ENCODE results near the gene OR6S1.
"Not testable (repeated sequence)": the region's sequence is repeated elsewhere in the genome, so short reads cannot be mapped to it uniquely, and the experiment has no call there.

Gene OR6S1

GRCh38 chr14:20656274-20656673, 14.8 kb upstream of the OR6S1 start:
- Histone ChIP-seq H3K27me3 (ENCODE audit: insufficient read depth, low read depth, severe bottlenecking) (peaks cover 88% of the 10 kb centered on the region), H3K4me3 (ENCODE audit: low read depth, low read length) (no peak overlapping the region), H3K36me3 (no peaks in the 10 kb centered on the region), H3K27ac (no peak overlapping the region), H3K9me3 (ENCODE audit: severe bottlenecking) (peaks cover 2% of the 10 kb centered on the region)
- DNase-seq, result no peak
- TF ChIP-seq CTCF (IDR thresholded peaks at IDR 0.05; ENCODE audit: low read depth, low read length), result no peak

- Histone ChIP-seq H3K36me3 (no peaks in the 10 kb centered on the region), H3K27me3 (ENCODE audit: insufficient read depth, low read depth, severe bottlenecking) (peaks cover 87% of the 10 kb centered on the region), H3K4me3 (ENCODE audit: low read depth, low read length) (no peak overlapping the region), H3K27ac (no peak overlapping the region), H3K9me3 (ENCODE audit: severe bottlenecking) (peaks cover 2% of the 10 kb centered on the region)
- no peak for TF ChIP-seq CTCF (IDR thresholded peaks at IDR 0.05; ENCODE audit: low read depth, low read length)
- DNase-seq, result no peak
These were observed 14.4 kb upstream of the OR6S1 start for GRCh38 chr14:20655851-20656250.

- Histone ChIP-seq H3K4me3 (ENCODE audit: low read depth, low read length) (no peak overlapping the region), H3K27ac (no peak overlapping the region), H3K36me3 (no peaks in the 10 kb centered on the region), H3K27me3 (ENCODE audit: insufficient read depth, low read depth, severe bottlenecking) (peaks cover 85% of the 10 kb centered on the region), H3K9me3 (ENCODE audit: severe bottlenecking) (peaks cover 2% of the 10 kb centered on the region)
- TF ChIP-seq CTCF (IDR thresholded peaks at IDR 0.05; ENCODE audit: low read depth, low read length), result no peak
- DNase-seq, result no peak
These were observed 11.8 kb upstream of the OR6S1 start for GRCh38 chr14:20652996-20653975.

GRCh38 chr14:20645481-20645880, 4.0 kb upstream of the OR6S1 start:
- Histone ChIP-seq H3K9me3 (ENCODE audit: severe bottlenecking) (no peaks in the 10 kb centered on the region), H3K27me3 (ENCODE audit: insufficient read depth, low read depth, severe bottlenecking) (peaks cover 86% of the 10 kb centered on the region), H3K4me3 (ENCODE audit: low read depth, low read length) (no peak overlapping the region), H3K36me3 (no peaks in the 10 kb centered on the region), H3K27ac (no peak overlapping the region)
- no peak for DNase-seq
- TF ChIP-seq CTCF (IDR thresholded peaks at IDR 0.05; ENCODE audit: low read depth, low read length), result no peak

GRCh38 chr14:20644520-20644919, 3.0 kb upstream of the OR6S1 start:
- peaks cover 84% of the 10 kb centered on the region for H3K27me3 ChIP-seq (ENCODE audit: insufficient read depth, low read depth, severe bottlenecking)
- no peak for TF ChIP-seq CTCF (IDR thresholded peaks at IDR 0.05; ENCODE audit: low read depth, low read length)
- no peak overlapping the region for H3K27ac ChIP-seq
- no peak overlapping the region for H3K4me3 ChIP-seq (ENCODE audit: low read depth, low read length)
- H3K36me3 ChIP-seq, result no peaks in the 10 kb centered on the region
- no peaks in the 10 kb centered on the region for H3K9me3 ChIP-seq (ENCODE audit: severe bottlenecking)
- DNase-seq, result no peak

- not testable (repeated sequence) for H3K36me3 ChIP-seq; DNase-seq; H3K27ac ChIP-seq; H3K4me3 ChIP-seq (ENCODE audit: low read depth, low read length); H3K9me3 ChIP-seq (ENCODE audit: severe bottlenecking)
- peaks cover 86% of the 10 kb centered on the region for H3K27me3 ChIP-seq (ENCODE audit: insufficient read depth, low read depth, severe bottlenecking)
These were observed 1.3 kb upstream of the OR6S1 start for GRCh38 chr14:20642755-20643154.

Measured in WERI-Rb-1 (cell line).